Heart left ventricle (tissue), 16 donors: ENCODE data around the gene C6orf163. TPM values are rescaled to one million over a fixed set of nuclear protein-coding genes. Genes with fewer than 3 reads are reported as not detected.

ENCODE experiments used
- ATAC-seq, 4 donors: fragments of 200-7000 bp; cut with Tn5 transposase; one replicate each; pipeline ENCODE4 v1.9.1; 2020 to 2022; ENCODE audit warnings: moderate library complexity in 4 of 4, mild to moderate bottlenecking in 3 of 4, moderate number of reproducible peaks in 1 of 4
- DNase-seq, 5 donors: peaks; one replicate each; pipeline ENCODE4 v3.0.0-alpha.2; 2020
- H3K27ac ChIP-seq, 12 donors: fragments of 200-600 bp; sonication (generic) in 4 of 12; one replicate each; pipeline versions ENCODE4 v1.5.0 to v1.8.0; 2016 to 2022; ENCODE audit warnings: mild to moderate bottlenecking in 2 of 12
- H3K27me3 ChIP-seq, 9 donors: fragments of 200-600 bp; sonication (generic) in 2 of 9; one replicate each; pipeline versions ENCODE4 v1.5.1 to v1.8.0; 2016 to 2022; ENCODE audit warnings: mild to moderate bottlenecking in 3 of 9
- H3K36me3 ChIP-seq, 9 donors: fragments of 200-600 bp; sonication (generic) in 2 of 9; one replicate each; pipeline versions ENCODE4 v1.5.0 to v1.8.0; 2018 to 2022; ENCODE audit warnings: mild to moderate bottlenecking in 2 of 9
- H3K4me1 ChIP-seq, 12 donors: fragments of 200-600 bp; sonication (generic) in 4 of 12; one replicate each; pipeline versions ENCODE4 v1.5.0 to v1.8.0; 2016 to 2022; ENCODE audit warnings: mild to moderate bottlenecking in 3 of 12
- H3K4me3 ChIP-seq, 12 donors: fragments of 200-600 bp; sonication (generic) in 4 of 12; one replicate each; pipeline versions ENCODE4 v1.5.0 to v1.8.0; 2017 to 2022; ENCODE audit warnings: mild to moderate bottlenecking in 9 of 12, moderate library complexity in 4 of 12
- H3K9me3 ChIP-seq, 12 donors: fragments of 200-600 bp; sonication (generic) in 4 of 12; one replicate each; pipeline versions ENCODE4 v1.5.0 to v1.8.0; 2016 to 2022; ENCODE audit warnings: mild to moderate bottlenecking in 1 of 12
- POLR2A ChIP-seq, 2 donors: fragments of 450-650 bp; IDR thresholded peaks; one replicate each; pipeline ENCODE4 v1.6.1; 2017; ENCODE audit warnings: antibody characterized with exemption in 2 of 2, mild to moderate bottlenecking in 2 of 2, moderate library complexity in 2 of 2
- WGBS, 4 donors: extraction: QIAGEN DNeasy Blood & Tissue Kit in 2 of 4; methylation state at CpG; one replicate each; pipeline versions ENCODE4 v1.1.5 to v1.1.7; 2013 to 2018; 5-methylcytosine and 5-hydroxymethylcytosine counted together
- intact Hi-C, 10 donors: fragments of 100-400 bp; cut with DNase I; formaldehyde crosslinking; loops; one replicate each; pipeline versions ENCODE4 v1.11.1 to v1.14.2; 2022
- polyA plus RNA-seq, 2 donors: library from polyadenylated mRNA; stranded (reverse); fragments of 200-250 nt; gene quantifications; one replicate each; pipeline ENCODE4 v1.2.3, GENCODE V29; 2013
- total RNA-seq, 9 donors: library from RNA; depleted of rRNA in 2 of 9; stranded (reverse); fragments of >200 nt in 2 of 9; fragmentation: NEBNext Ultra II Directional in 3 of 9; extraction: Animal tissue kit (Norgen Biotek cat#: 25700) in 3 of 9; gene quantifications; one replicate each; pipeline versions ENCODE4 v1.1.0 to v1.2.4, GENCODE V29; 2016 to 2023
- TF ChIP-seq, protein P1 (sequence below), 12 donors: fragments of 200-600 bp; sonication (generic) in 4 of 12; IDR thresholded peaks; one replicate each; pipeline versions ENCODE4 v1.5.0 to v1.8.0; 2018 to 2022; ENCODE audit warnings: antibody characterized with exemption in 12 of 12, mild to moderate bottlenecking in 5 of 12
- donor health status: ischemic (EF 13 %, LVEDD 7.1; RV severe dilation, severe dysfunction).
- donor health status: healthy with polysubstance abuse.
- donor health status: DM: no; HTN: yes; CAD: no.
- donor health status: DM: no; HTN: no; CAD: no.
- donor health status: ischemic (EF 25% LVEDD 6.9; RV normal size, moderate dysfunction).
- donor health status: ischemic (EF 25% LVEDD 5.7; RV mildly dilated, moderate dysfunction).
- donor health status: healthy.
- donor health status: DM: yes; HTN: yes; CAD: no.
- donor health status: ischemic (EF 35%, LVEDD 5.7; RV mildly dilated, moderate dysfunction).
- donor health status: nonischemic (EF 11% LVEDD 7.7; RV severe dilation, severe dysfunction).
- donor health status: DM: yes; HTN: yes; CAD: no.
- donor health status: PGD.
- donor health status: ischemic (EF 29% LVEDD 5.4; RV normal size, mild dysfunction).
- donor health status: nonischemic (EF 23%, LVEDD 6.1; RV moderate dilation, normal function).

Gene C6orf163
- total and polyA plus RNA-seq, 11 donors: 0.50 to 3.8 (median 1.7) TPM

DNA sequence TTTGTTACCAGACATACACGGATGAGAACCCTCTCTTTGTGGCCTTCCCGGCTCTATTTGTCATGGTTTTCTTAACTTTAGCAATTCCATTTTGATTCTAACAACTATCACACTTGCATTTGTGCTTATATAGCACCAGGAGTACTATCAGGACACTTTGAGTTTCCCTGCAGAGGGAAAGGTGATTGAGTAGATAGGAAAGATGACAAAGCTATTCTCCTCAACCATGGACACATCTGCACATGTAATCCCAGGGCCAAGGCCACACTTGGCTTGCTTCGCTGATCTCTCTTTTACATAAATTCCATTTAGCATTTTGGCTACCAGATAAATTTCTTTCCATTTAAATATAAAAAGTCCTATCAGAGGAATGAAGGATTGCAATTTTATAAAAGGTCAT is 39.8 kb downstream of the C6orf163 start:
- H3K9me3 ChIP-seq: no peaks in the 10 kb centered on the region
- no peak overlapping the region for H3K27ac ChIP-seq
- no peak overlapping the region for H3K4me3 ChIP-seq
- intact Hi-C loops: no loop called here
- TF ChIP-seq, protein P1, sequence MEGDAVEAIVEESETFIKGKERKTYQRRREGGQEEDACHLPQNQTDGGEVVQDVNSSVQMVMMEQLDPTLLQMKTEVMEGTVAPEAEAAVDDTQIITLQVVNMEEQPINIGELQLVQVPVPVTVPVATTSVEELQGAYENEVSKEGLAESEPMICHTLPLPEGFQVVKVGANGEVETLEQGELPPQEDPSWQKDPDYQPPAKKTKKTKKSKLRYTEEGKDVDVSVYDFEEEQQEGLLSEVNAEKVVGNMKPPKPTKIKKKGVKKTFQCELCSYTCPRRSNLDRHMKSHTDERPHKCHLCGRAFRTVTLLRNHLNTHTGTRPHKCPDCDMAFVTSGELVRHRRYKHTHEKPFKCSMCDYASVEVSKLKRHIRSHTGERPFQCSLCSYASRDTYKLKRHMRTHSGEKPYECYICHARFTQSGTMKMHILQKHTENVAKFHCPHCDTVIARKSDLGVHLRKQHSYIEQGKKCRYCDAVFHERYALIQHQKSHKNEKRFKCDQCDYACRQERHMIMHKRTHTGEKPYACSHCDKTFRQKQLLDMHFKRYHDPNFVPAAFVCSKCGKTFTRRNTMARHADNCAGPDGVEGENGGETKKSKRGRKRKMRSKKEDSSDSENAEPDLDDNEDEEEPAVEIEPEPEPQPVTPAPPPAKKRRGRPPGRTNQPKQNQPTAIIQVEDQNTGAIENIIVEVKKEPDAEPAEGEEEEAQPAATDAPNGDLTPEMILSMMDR (IDR thresholded peaks at IDR 0.05): no peak
- TF ChIP-seq POLR2A (IDR thresholded peaks at IDR 0.05): no peak
- no peaks in the 10 kb centered on the region for H3K4me1 ChIP-seq
- ATAC-seq: no peak
- H3K36me3 ChIP-seq: no peaks in the 10 kb centered on the region
- WGBS, 4 donors: 85 to 90% (median 88%) methylated on average over 3 of the region's 3 CpGs
- no peaks in the 10 kb centered on the region for H3K27me3 ChIP-seq
- DNase-seq: no peak

DNA sequence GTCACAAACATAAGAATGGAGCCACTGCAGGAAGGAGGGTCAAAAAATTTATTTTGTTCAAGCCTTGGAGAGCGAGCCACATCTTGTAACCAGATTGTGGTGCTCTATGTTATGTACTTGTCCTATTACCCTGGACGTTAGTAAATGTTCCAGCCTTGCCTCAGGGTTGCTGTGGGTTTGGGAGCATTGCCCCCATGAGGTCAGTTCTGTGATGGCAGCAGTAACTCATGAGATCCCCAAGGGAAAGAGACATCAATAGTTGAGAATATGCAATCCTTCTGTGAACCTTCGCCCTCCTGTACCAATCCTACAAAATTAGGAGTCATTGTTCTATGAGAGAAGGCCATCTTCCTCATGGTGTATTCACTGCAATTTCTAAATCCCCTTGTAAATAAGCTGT is 46.7 kb downstream of the C6orf163 start:
- Histone ChIP-seq H3K27ac (no peak overlapping the region), H3K27me3 (no peaks in the 10 kb centered on the region), H3K36me3 (no peaks in the 10 kb centered on the region), H3K4me1 (no peaks in the 10 kb centered on the region), H3K9me3 (no peaks in the 10 kb centered on the region), H3K4me3 (no peak overlapping the region)
- WGBS, 4 donors: 53 to 64% (median 61%) methylated on average over 3 of the region's 3 CpGs
- ATAC-seq (peak in 2 of 4 donors; percentile 36 to 42), DNase-seq (no peak)
- TF ChIP-seq, protein P1 (IDR thresholded peaks at IDR 0.05): peak in 6 of 12 donors; percentile 8 to 40 (median 19)
- no peak for TF ChIP-seq POLR2A (IDR thresholded peaks at IDR 0.05)
- intact Hi-C loops: loop anchor here in 6 of 10 donors (5.0 to 10.0 kb wide), 11 partner anchors 193 to 1476 kb away; partner anchors contain the start of genes ORC3 (in 1 of the 6) and RARS2 (in 1 of the 6)

DNA sequence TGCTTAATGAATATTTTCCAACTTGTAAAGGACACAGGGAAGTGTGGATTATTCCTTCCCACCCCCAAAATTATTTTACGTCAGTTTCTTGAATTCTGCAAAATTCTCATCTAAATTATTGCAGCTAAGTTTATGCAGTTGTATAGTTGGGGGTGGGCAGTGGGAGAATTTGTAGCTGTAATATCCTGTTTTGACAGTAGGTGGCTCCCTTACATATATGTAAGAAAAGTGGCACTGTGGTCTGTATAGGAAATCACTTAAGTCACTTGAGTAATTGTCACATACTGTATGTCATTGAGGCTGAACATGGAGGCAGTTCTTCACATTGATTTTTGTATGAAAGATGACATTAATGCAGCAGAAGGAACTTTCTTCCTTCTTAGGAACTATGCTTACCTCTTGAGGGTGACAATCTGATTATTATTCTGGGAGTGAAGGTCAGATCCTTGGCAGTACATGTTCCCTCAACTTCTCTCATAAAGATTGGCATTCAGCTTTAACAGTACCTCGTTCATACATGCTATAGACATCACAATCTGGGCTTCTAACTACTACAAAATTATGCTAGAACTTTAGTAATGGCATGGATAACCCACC is 48.5 kb downstream of the C6orf163 start:
- Histone ChIP-seq H3K27me3 (no peaks in the 10 kb centered on the region), H3K36me3 (no peaks in the 10 kb centered on the region), H3K27ac (no peak overlapping the region), H3K9me3 (no peaks in the 10 kb centered on the region), H3K4me3 (no peak overlapping the region), H3K4me1 (no peaks in the 10 kb centered on the region)
- intact Hi-C loops: loop anchor here in 6 of 10 donors (5.0 to 10.0 kb wide), 11 partner anchors 192 to 1474 kb away; partner anchors contain the start of genes ORC3 (in 1 of the 6) and RARS2 (in 1 of the 6)
- ATAC-seq: peak; percentile 58 to 81 (median 79)
- no peak for TF ChIP-seq POLR2A (IDR thresholded peaks at IDR 0.05)
- TF ChIP-seq, protein P1 (IDR thresholded peaks at IDR 0.05): peak; percentile 62 to 82 (median 74)
- 3 to 14% (median 6%) methylated on average over 2 of the region's 2 CpGs for WGBS, 4 donors
- peak in 1 of 5 donors; percentile 20 for DNase-seq

DNA sequence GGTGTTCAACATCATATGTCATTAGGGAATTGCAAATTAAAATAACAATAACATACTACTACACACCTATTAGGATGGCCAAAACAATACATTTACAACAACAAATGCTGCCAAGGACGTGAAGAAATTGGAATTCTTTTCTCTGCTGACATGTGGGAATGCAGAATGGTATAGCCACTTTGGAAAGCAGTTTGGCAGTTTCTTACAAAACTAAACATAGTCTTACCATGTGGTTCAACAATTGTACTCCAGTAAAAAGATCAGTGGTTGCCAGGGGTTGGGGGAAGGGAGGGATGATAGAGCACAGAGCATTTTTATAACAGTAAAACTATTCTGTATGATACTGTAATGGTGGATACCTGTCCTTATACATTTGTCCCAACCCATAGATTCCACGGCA is 50.8 kb downstream of the C6orf163 start:
- Histone ChIP-seq H3K4me1 (no peaks in the 10 kb centered on the region), H3K36me3 (peaks cover 0 to 2% (median 0%) of the 10 kb centered on the region in 9 donors), H3K4me3 (no peak overlapping the region), H3K27ac (no peak overlapping the region), H3K9me3 (no peaks in the 10 kb centered on the region), H3K27me3 (no peaks in the 10 kb centered on the region)
- ATAC-seq: no peak
- DNase-seq: no peak
- 74 to 83% (median 79%) methylated on average over 2 of the region's 2 CpGs for WGBS, 4 donors
- no peak for TF ChIP-seq POLR2A (IDR thresholded peaks at IDR 0.05)
- TF ChIP-seq, protein P1 (IDR thresholded peaks at IDR 0.05): no peak
- intact Hi-C loops: loop anchor here in 5 of 10 donors (10.0 kb wide), 5 partner anchors 189 to 1469 kb away; partner anchors contain the start of gene RARS2 (in 1 of the 5)
